GM23338 (cell line): ENCODE data around the gene CACNB4. TPM values are rescaled to one million over a fixed set of nuclear protein-coding genes. Genes with fewer than 3 reads are reported as not detected.

Source experiments
- ATAC-seq: fragments of 200-7000 bp; cut with Tn5 transposase; 3 replicates; pipeline ENCODE4 v1.9.1; 2020
- DNase-seq: peaks from one replicate; pipeline ENCODE4 v3.0.0-alpha.2; 2015; ENCODE audit warnings: low spot score
- H2AFZ ChIP-seq: fragments of 200-600 bp; sonication (generic); 2 replicates; pipeline ENCODE4 v1.8.0; 2016; ENCODE audit warnings: antibody characterized with exemption, mild to moderate bottlenecking, moderate library complexity
- H3F3A ChIP-seq: fragments of 200-600 bp; sonication (generic); replicated peaks from 2 replicates; pipeline ENCODE4 v1.8.0; 2017; ENCODE audit warnings: antibody characterized with exemption, mixed run types, low read depth
- H3K27ac ChIP-seq: fragments of 200-600 bp; sonication (generic); 2 replicates; pipeline ENCODE4 v1.6.1; 2016; ENCODE audit warnings: low read depth
- H3K27me3 ChIP-seq: fragments of 200-600 bp; sonication (generic); 2 replicates; pipeline ENCODE4 v1.8.0; 2016; ENCODE audit warnings: mild to moderate bottlenecking, mixed run types, moderate library complexity; ENCODE audit not compliant: insufficient read depth
- H3K36me3 ChIP-seq: fragments of 200-600 bp; sonication (generic); 2 replicates; pipeline ENCODE4 v1.8.0; 2016; ENCODE audit warnings: mild to moderate bottlenecking; ENCODE audit not compliant: insufficient read depth
- H3K4me1 ChIP-seq: fragments of 200-600 bp; sonication (generic); 2 replicates; pipeline ENCODE4 v1.8.0; 2016; ENCODE audit warnings: mild to moderate bottlenecking, moderate library complexity; ENCODE audit not compliant: insufficient read depth
- H3K4me2 ChIP-seq: fragments of 200-600 bp; sonication (generic); 2 replicates; pipeline ENCODE4 v1.7.1; 2017; ENCODE audit warnings: mixed run types
- H3K4me3 ChIP-seq: fragments of 200-600 bp; sonication (generic); 2 replicates; pipeline ENCODE4 v1.6.1; 2016; ENCODE audit warnings: mixed run types
- H3K79me2 ChIP-seq: fragments of 200-600 bp; sonication (generic); replicated peaks from 2 replicates; pipeline ENCODE4 v1.8.0; 2017; ENCODE audit warnings: mild to moderate bottlenecking; ENCODE audit not compliant: insufficient read depth
- H3K9me2 ChIP-seq: fragments of 200-600 bp; sonication (generic); 2 replicates; pipeline ENCODE4 v1.8.0; 2017; ENCODE audit not compliant: insufficient read depth
- H4K20me1 ChIP-seq: fragments of 200-600 bp; sonication (generic); replicated peaks from 2 replicates; pipeline ENCODE4 v1.8.0; 2017; ENCODE audit warnings: mild to moderate bottlenecking; ENCODE audit not compliant: insufficient read depth
- H3K27ac Mint-ChIP-seq: 2 replicates; pipeline ENCODE4 v1.8.0; 2020; ENCODE audit warnings: inconsistent platforms, mild to moderate bottlenecking, moderate library complexity, mixed read lengths
- H3K27me3 Mint-ChIP-seq: 3 replicates; pipeline ENCODE4 v1.8.0; 2022; ENCODE audit warnings: low read depth, mild to moderate bottlenecking, moderate library complexity, mixed read lengths, inconsistent platforms; ENCODE audit not compliant: insufficient read depth, poor library complexity
- H3K36me3 Mint-ChIP-seq: 3 replicates; pipeline ENCODE4 v1.8.0; 2021; ENCODE audit warnings: low read depth, mild to moderate bottlenecking, inconsistent platforms, moderate library complexity, mixed read lengths
- H3K4me1 Mint-ChIP-seq: 3 replicates; pipeline ENCODE4 v1.8.0; 2020; ENCODE audit warnings: mild to moderate bottlenecking, inconsistent platforms, mixed read lengths
- H3K4me3 Mint-ChIP-seq: 3 replicates; pipeline ENCODE4 v1.8.0; 2021; ENCODE audit warnings: moderate library complexity, mild to moderate bottlenecking, inconsistent platforms, mixed read lengths
- H3K9me3 Mint-ChIP-seq: 3 replicates; pipeline ENCODE4 v1.8.0; 2020; ENCODE audit warnings: moderate library complexity, mild to moderate bottlenecking, inconsistent platforms, mixed read lengths
- CREB1 ChIP-seq: fragments of 250-450 bp; sonication (Bioruptor Pico); IDR thresholded peaks from 2 replicates; pipeline ENCODE4 v1.5.0; 2020; ENCODE audit warnings: low read depth, mild to moderate bottlenecking, moderate library complexity
- JUNB ChIP-seq: IDR thresholded peaks from one replicate; pipeline ENCODE4 v1.6.1; 2016; ENCODE audit warnings: antibody characterized with exemption; ENCODE audit not compliant: unreplicated experiment
- NANOG ChIP-seq: IDR thresholded peaks from 2 replicates; pipeline ENCODE4 v1.6.1; 2016; ENCODE audit warnings: antibody characterized with exemption, borderline replicate concordance
- ZNF331 ChIP-seq: fragments of 250-450 bp; sonication (Bioruptor Pico); IDR thresholded peaks from 2 replicates; pipeline ENCODE4 v1.5.0; 2020; ENCODE audit warnings: low read depth, mild to moderate bottlenecking, moderate library complexity
- ZNF462 ChIP-seq: fragments of 250-450 bp; sonication (Bioruptor Pico); IDR thresholded peaks from 2 replicates; pipeline ENCODE4 v1.5.0; 2020; ENCODE audit warnings: mild to moderate bottlenecking, moderate library complexity
- polyA plus RNA-seq: library from polyadenylated mRNA; unstranded; fragments of >200 nt; fragmentation: Nextera tagmentation; extraction: Ambion mirVana; gene quantifications from 2 replicates; pipeline ENCODE4 v1.2.1, GENCODE V29; 2016
- total RNA-seq: library from RNA; depleted of rRNA; stranded (reverse); fragments of >200 nt; shearing (Covaris generic); gene quantifications from 2 replicates; pipeline ENCODE4 v1.2.3, GENCODE V29; 2014
- TF ChIP-seq, protein P1 (sequence below): IDR thresholded peaks from 2 replicates; pipeline ENCODE4 v1.6.1; 2016; ENCODE audit warnings: antibody characterized with exemption

Gene CACNB4
- total and polyA plus RNA-seq, 2 experiments from 2014 or later, result 4.0 to 9.8 TPM

DNA sequence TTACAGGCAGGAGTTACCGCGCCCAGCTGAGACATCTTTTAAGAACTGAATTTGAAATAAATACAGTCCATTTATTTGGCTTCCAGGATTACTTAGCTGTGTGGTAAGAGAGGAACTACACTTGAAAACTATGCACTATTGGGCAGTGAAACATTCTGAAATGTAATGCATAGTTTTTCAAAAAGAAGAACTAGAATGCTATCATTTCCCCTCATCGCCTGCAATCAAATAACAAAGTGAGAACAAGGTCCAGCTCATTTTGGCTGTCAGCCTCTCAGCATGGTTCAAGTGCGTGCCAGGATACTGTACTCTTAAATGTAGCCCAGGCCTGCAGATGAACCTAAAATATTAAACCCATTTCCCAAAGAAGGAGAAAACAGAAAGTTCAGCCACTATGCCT lies 194.0 kb downstream of the CACNB4 start (continued):
- TF ChIP-seq ZNF462 (CRISPR knock-in tag) (no peak), ZNF331 (CRISPR knock-in tag) (no peak), JUNB (no peak), CREB1 (CRISPR knock-in tag) (no peak)
- TF ChIP-seq, protein P1, sequence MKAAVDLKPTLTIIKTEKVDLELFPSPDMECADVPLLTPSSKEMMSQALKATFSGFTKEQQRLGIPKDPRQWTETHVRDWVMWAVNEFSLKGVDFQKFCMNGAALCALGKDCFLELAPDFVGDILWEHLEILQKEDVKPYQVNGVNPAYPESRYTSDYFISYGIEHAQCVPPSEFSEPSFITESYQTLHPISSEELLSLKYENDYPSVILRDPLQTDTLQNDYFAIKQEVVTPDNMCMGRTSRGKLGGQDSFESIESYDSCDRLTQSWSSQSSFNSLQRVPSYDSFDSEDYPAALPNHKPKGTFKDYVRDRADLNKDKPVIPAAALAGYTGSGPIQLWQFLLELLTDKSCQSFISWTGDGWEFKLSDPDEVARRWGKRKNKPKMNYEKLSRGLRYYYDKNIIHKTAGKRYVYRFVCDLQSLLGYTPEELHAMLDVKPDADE, result no peak

- H3K4me3 Mint-ChIP-seq, result no peak overlapping the region
- no peaks in the 10 kb centered on the region for H3K9me2 ChIP-seq
- no peak for TF ChIP-seq NANOG
- H3K27ac Mint-ChIP-seq, result no peak overlapping the region
- no peak for ATAC-seq
- H3F3A ChIP-seq, result no peaks in the 10 kb centered on the region
- no peaks in the 10 kb centered on the region for H3K27me3 ChIP-seq
- no peaks in the 10 kb centered on the region for H3K36me3 Mint-ChIP-seq
- no peaks in the 10 kb centered on the region for H3K79me2 ChIP-seq
- H3K4me3 ChIP-seq, result no peak overlapping the region
- H3K27ac ChIP-seq, result no peak overlapping the region
- no peak overlapping the region for H3K4me2 ChIP-seq
- H4K20me1 ChIP-seq, result no peaks in the 10 kb centered on the region
- no peaks in the 10 kb centered on the region for H3K36me3 ChIP-seq
- H3K4me1 ChIP-seq, result peaks cover 5% of the 10 kb centered on the region; the same call in 1 of the 2 replicates
- no peak for DNase-seq
- H3K4me1 Mint-ChIP-seq, result peaks cover 11% of the 10 kb centered on the region
- H2AFZ ChIP-seq, result no peak overlapping the region
- H3K9me3 Mint-ChIP-seq, result no peaks in the 10 kb centered on the region
- H3K27me3 Mint-ChIP-seq, result no peaks in the 10 kb centered on the region
Measured at GRCh38 chr2:151904021-151904420, 194.8 kb downstream of the CACNB4 start.
